Measurements from ENCODE around the gene VCAM1. TPM values are rescaled to one million over a fixed set of nuclear protein-coding genes. Genes with fewer than 3 reads are reported as not detected.
"Not testable (repeated sequence)": the region's sequence is repeated elsewhere in the genome, so short reads cannot be mapped to it uniquely, and the experiment has no call there.

Gene VCAM1
- total RNA-seq, 2 experiments from 2014 or later, result 0.83 to 1.1 TPM

DNA sequence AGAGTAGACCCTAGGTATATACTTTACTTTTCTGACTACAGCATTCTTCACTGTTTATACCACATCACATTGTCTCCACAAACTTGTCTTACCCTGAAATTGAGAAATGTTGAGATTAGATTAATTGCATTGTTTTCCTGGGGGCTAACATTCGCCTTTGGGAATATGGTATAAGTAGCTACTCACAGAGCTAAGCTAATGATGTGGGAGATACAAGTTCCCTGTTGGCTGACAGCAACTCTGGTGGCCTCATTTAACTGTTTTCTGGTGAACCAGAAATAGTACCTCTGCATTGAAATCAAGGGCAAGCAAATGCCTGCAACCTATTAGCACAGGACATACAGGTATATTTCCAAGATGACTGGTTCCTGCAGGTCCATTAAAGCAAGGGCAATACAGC is 13.2 kb upstream of the VCAM1 start:
- H3K27ac Mint-ChIP-seq, result no peak overlapping the region
- peaks cover 7% of the 10 kb centered on the region for H3K27me3 Mint-ChIP-seq
- ChIA-PET POLR2A (no interaction called here), CTCF (no interaction called here)
- H3K9me3 Mint-ChIP-seq, result no peaks in the 10 kb centered on the region
- H3K4me1 Mint-ChIP-seq (ENCODE audit: low read depth), result peaks cover 10% of the 10 kb centered on the region
- no peak overlapping the region for H3K4me3 Mint-ChIP-seq
- TF ChIP-seq, protein P1, sequence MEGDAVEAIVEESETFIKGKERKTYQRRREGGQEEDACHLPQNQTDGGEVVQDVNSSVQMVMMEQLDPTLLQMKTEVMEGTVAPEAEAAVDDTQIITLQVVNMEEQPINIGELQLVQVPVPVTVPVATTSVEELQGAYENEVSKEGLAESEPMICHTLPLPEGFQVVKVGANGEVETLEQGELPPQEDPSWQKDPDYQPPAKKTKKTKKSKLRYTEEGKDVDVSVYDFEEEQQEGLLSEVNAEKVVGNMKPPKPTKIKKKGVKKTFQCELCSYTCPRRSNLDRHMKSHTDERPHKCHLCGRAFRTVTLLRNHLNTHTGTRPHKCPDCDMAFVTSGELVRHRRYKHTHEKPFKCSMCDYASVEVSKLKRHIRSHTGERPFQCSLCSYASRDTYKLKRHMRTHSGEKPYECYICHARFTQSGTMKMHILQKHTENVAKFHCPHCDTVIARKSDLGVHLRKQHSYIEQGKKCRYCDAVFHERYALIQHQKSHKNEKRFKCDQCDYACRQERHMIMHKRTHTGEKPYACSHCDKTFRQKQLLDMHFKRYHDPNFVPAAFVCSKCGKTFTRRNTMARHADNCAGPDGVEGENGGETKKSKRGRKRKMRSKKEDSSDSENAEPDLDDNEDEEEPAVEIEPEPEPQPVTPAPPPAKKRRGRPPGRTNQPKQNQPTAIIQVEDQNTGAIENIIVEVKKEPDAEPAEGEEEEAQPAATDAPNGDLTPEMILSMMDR (IDR thresholded peaks at IDR 0.05), result no peak
- DNase-seq (no peak), ATAC-seq (no peak)
- no peaks in the 10 kb centered on the region for H3K36me3 Mint-ChIP-seq (ENCODE audit: low read depth)
- intact Hi-C loops (cut with micrococcal nuclease), result no loop called here

DNA sequence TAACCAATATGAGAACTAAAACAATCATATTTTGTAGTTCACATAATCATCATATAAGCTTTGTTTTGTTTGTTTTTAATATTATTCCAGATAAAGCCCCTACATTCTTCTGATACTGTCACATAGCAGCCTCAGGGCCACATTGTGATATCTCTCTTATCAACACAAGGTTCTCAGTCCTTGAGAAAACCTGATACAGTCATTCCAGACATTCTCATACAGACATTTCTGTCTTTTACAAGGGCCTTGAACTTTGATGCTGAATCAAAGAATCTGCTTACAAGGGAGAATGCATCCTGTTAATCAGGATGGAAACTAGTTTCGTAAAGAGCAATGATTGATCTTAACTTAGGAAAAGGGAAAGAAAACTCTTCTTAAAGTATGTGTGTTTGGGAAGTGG is 12.7 kb upstream of the VCAM1 start:
- Mint-ChIP-seq H3K9me3 (no peaks in the 10 kb centered on the region), H3K36me3 (ENCODE audit: low read depth) (no peaks in the 10 kb centered on the region), H3K27ac (no peak overlapping the region), H3K27me3 (peaks cover 5% of the 10 kb centered on the region), H3K4me3 (no peak overlapping the region), H3K4me1 (ENCODE audit: low read depth) (peaks cover 10% of the 10 kb centered on the region)
- ChIA-PET CTCF (interaction anchor here (0.9 kb wide), 1 partner anchor 11 kb away, joined by 3 read pairs; no protein-coding TSS in a partner anchor), POLR2A (no interaction called here)
- DNase-seq (no peak), ATAC-seq (no peak)
- TF ChIP-seq, protein P1 (IDR thresholded peaks at IDR 0.05), result no peak
- intact Hi-C loops (cut with micrococcal nuclease), result no loop called here

DNA sequence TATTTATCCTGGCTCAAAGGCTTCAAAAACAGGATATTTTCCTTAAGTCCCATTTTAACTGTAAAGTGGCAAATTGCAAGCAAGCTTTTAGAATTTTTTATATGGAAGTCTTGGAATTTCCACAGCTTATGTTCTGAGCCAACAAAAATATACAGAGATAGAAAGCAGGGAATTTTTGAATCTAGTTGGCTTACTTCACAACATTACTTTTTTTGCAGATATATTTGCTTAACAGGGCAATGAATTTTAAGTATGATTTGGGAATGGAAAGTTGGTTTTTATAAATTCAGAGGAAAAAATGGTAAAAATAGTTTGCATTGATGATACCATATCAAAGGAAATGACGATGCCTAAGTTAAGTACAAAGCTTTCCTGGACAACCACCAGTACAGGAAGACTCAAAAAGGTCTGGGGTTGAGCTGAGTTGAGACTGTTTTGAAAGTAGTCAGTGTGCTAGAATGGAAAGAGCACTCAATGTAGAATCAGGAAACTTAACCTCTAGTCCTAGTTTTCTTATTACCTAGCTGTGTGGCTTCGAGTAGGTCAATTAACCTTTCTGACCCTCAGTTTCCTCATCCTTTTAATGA is 11.0 kb upstream of the VCAM1 start:
- ATAC-seq, result no peak
- CTCF ChIA-PET, result interaction anchor here (1.3 kb wide), 1 partner anchor 245 kb away, joined by 3 read pairs; no protein-coding TSS in a partner anchor

DNA sequence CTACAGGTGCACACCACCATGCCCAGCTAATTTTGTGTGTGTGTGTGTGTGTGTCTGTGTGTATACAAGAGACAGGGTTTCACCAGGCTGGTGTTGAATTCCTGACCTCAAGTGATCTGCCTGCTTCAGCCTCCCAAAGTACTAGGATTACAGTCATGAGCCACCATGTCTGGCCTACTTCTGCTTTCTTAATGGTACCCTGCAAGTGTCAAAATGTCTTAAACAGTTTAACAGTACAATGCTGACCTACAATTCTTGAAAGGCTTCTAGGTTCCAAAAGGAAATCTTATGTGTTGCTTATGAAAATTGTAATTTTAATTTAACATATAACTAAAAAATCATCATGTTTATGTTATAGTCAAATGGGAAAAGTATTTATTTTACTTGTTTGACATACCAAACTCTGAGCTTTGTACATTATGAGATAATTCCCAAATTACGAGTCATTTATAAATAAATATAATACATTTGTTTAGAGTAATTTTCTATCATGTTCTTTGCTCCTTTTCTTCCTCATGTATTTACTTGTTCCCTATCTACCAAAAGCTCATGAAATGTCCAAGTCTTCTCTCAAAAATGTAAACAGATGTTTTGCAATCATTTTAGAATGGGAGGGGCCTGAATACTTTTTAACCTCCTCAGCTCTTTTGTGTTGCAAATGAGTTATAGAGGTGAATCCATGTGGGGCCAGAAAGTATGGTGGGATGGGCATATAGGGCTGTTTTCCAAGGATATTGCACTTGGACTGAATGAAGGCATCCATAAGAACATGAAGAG is 8.4 kb upstream of the VCAM1 start:
- DNase-seq, result no peak
- intact Hi-C loops (cut with micrococcal nuclease), result no loop called here
- peaks cover 1% of the 10 kb centered on the region for H3K27me3 Mint-ChIP-seq
- ChIA-PET CTCF (interaction anchor here (0.9 to 1.7 kb wide), 2 partner anchors 9 to 247 kb away, joined by 3 to 5 read pairs; no protein-coding TSS in a partner anchor), POLR2A (no interaction called here)
- no peak overlapping the region for H3K27ac Mint-ChIP-seq
- no peak for ATAC-seq
- peaks cover 38% of the 10 kb centered on the region for H3K4me1 Mint-ChIP-seq (ENCODE audit: low read depth)
- no peak overlapping the region for H3K4me3 Mint-ChIP-seq
- H3K9me3 Mint-ChIP-seq, result no peaks in the 10 kb centered on the region
- TF ChIP-seq, protein P1 (IDR thresholded peaks at IDR 0.05), result no peak
- no peaks in the 10 kb centered on the region for H3K36me3 Mint-ChIP-seq (ENCODE audit: low read depth)

More for the DNA sequence above, 11.0 kb upstream of the VCAM1 start:
- H3K4me3 Mint-ChIP-seq, result no peak overlapping the region
- no peaks in the 10 kb centered on the region for H3K9me3 Mint-ChIP-seq
- TF ChIP-seq, protein P1 (IDR thresholded peaks at IDR 0.05), result no peak
- H3K4me1 Mint-ChIP-seq (ENCODE audit: low read depth), result peaks cover 26% of the 10 kb centered on the region
- DNase-seq, result no peak
- H3K27me3 Mint-ChIP-seq, result peaks cover 1% of the 10 kb centered on the region
- POLR2A ChIA-PET, result no interaction called here
- H3K27ac Mint-ChIP-seq, result no peak overlapping the region
- no peaks in the 10 kb centered on the region for H3K36me3 Mint-ChIP-seq (ENCODE audit: low read depth)
- intact Hi-C loops (cut with micrococcal nuclease), result no loop called here

DNA sequence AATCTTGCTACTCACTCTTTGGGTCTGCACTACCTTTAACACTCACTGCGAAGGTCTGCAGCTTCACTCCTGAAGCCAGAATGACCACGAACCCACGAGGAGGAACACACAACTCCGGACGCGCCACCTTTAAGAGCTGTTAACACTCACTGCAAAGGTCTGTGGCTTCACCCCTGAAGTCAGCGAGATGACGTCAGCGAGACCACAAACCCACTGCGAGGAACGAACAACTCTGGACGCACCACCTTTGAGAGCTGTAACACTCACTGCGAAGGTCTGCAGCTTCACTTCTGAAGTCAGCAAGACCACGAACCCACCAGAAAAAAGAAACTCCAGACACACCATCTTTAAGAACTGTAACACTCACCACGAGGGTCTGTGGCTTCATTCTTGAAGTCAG is 6.5 kb upstream of the VCAM1 start:
- ChIA-PET POLR2A (interaction anchor here (0.8 kb wide), 1 partner anchor 234 kb away, joined by 3 read pairs; no protein-coding TSS in a partner anchor), CTCF (interaction anchor here (0.8 to 1.7 kb wide), 4 partner anchors 106 to 182 kb away, joined by 3 to 6 read pairs (median 3); no protein-coding TSS in a partner anchor)
- H3K27me3 Mint-ChIP-seq; intact Hi-C loops (cut with micrococcal nuclease); H3K9me3 Mint-ChIP-seq; H3K36me3 Mint-ChIP-seq (ENCODE audit: low read depth): not testable (repeated sequence)
- Mint-ChIP-seq H3K4me1 (ENCODE audit: low read depth) (peaks cover 38% of the 10 kb centered on the region), H3K27ac (peak overlapping the region; percentile 72), H3K4me3 (peak overlapping the region; percentile 46)
- peak; percentile 87 for ATAC-seq
- DNase-seq, result peak; percentile 92

All from activated CD8-positive, alpha-beta T cell treated with anti-CD3 and anti-CD28 coated beads for 36 hours (primary cell).